HPDE6-E6E7 (cell line): ENCODE results near the gene KRT71.
"Not testable (repeated sequence)": the region's sequence is repeated elsewhere in the genome, so short reads cannot be mapped to it uniquely, and the experiment has no call there.

Source experiments
- DNase-seq: peaks from one replicate; pipeline ENCODE4 v3.0.0; 2011; ENCODE audit warnings: missing footprints; ENCODE audit errors: extremely low spot score

The KRT71 gene

GRCh38 chr12:52552681-52553195 is at the start of gene KRT71:
TSS of gene KRT71 (minus strand) at chr12:52553145. CDS start at chr12:52553077, 68 bp downstream.
- DNase-seq = no peak

GRCh38 chr12:52602552-52602951 is 49.6 kb upstream of the KRT71 start:
- no peak for DNase-seq

- DNase-seq = no peak
Measured at GRCh38 chr12:52601671-52602070, 48.7 kb upstream of the KRT71 start.

GRCh38 chr12:52600941-52601481 is 48.1 kb upstream of the KRT71 start, which contains the start of gene KRT72:
TSS of gene KRT72 (minus strand) at chr12:52601463. CDS start at chr12:52601452, 11 bp downstream.
- no peak for DNase-seq

DNA sequence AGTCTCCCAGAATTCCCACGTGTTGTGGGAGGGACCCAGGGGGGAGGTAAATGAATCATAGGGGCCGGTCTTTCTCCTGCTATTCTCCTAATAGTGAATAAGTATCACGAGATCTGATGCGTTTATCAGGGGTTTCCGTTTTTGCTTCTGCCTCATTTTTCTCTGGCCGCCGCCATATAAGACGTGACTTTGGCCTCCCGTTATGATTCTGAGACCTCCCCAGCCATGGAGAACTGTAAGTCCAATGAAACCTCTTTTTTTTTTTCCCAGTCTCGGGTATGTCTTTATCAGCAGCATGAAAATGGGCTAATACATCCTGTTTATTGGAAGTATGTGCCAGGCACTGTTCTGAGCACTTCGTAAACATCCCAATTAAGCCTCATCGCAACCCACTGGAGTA is 47.5 kb upstream of the KRT71 start:
- DNase-seq = no peak

GRCh38 chr12:52600071-52600470 is 47.1 kb upstream of the KRT71 start:
- no peak for DNase-seq

GRCh38 chr12:52598966-52599365 is 46.0 kb upstream of the KRT71 start:
- DNase-seq = no peak

- not testable (repeated sequence) for DNase-seq
Measured at GRCh38 chr12:52594237-52594636, 41.3 kb upstream of the KRT71 start.

DNA sequence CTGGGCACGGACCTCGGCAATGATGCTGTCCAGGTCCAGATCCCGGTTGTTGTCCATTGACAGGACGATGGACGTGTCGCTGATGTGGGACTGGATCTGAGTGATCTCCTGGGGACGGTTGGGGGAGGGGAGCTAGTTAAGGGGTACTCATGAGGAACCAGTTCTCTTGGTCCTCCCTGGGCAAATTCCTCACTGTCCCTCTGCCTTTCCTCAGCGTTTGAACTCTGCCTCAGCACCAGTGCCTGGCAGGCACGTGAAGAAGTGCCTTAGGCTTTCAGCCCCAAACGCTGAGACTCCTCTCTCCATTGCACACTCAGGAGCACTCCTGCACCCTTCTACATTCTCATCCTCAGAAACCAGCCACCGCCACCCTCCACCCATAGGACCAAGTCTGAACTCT is 38.6 kb upstream of the KRT71 start:
- no peak for DNase-seq

DNA sequence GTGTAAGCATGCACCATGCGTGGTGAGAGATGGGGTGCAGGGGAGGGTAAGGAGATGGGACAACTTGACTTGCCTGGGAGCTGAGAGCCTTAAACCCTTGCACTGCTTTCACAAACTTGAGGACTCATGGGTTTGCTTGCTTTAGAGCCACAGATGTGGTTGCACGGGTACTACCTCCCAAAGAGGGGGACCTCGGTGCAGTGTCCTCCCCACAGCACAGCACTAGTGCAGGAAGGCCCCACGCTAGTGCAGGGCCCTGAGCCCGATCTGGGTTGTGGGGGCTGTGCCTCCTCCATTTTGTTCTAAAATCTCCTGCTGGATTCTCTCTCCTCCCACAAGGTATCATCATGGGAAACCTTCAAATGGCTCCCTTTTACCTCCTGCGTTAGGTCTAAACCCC is 37.1 kb upstream of the KRT71 start:
- no peak for DNase-seq

GRCh38 chr12:52587563-52587962 is 34.6 kb upstream of the KRT71 start:
- no peak for DNase-seq

DNA sequence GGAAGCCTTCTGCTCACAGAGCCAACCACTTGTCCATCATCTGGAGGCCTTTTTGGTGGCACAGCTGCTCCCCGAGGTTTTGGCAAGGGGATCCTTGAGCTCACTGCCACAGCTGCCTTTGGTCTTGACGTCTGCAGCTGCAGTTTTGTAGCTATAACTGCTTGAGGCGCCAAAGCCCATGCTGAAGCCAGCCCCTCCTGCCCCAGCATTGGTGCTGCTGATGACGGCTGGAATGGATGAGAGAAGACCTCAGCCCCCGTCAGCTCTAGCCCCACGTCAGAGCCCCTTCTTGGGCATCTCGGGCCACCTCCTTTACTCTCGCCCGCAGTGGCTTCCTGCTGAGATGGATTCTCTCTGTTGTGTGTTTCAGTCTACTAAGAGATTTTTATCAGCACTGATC is 33.0 kb upstream of the KRT71 start:
- no peak for DNase-seq

- no peak for DNase-seq
Measured at GRCh38 chr12:52585066-52585465, 32.1 kb upstream of the KRT71 start.

- DNase-seq = no peak
Measured at GRCh38 chr12:52584156-52584682, 31.3 kb upstream of the KRT71 start.

DNA sequence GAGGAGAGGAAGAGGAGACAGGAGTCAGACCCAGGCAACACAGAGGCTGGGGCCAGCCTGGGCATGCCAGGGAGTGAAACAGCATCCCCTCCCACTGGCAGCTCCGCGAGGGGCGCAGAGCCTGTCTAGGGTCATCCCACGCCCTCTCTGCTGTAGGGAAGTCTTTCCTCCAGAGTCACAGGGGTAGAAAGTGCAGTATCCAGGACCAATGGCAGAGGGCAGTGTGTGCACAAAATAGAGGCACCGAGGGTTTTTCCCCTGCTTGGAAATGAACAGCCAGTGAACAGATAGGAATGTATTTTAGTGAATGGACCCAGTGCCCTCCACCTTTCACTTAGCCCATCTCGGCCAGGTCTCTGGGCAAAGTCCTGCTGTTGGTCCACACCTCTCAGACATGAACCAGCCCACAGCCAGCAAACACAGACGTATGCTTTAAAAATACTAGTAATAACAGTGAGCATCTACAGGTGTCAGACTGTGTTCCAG is 30.1 kb upstream of the KRT71 start:
- peak; percentile 89 for DNase-seq

DNA sequence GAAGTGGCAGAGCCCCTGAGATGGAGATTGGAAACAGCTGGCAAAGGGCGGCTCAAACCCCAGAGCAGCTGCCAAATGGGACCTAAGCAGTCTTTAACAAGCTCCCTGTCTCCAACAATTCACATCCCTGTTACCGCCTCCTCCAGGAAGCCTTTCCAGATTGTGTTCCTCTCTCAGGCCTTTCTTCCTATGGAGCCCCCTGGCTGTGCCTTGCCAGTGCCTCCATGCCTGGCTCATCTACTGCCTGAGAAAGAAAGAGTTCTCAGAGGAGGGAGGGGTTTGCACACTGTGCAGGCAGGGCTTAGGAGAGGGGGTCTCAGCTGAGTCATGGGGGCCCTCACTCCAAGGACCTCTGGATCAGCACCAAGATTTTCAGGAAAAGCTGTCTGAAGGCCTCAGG is 29.5 kb upstream of the KRT71 start:
- DNase-seq = no peak

DNA sequence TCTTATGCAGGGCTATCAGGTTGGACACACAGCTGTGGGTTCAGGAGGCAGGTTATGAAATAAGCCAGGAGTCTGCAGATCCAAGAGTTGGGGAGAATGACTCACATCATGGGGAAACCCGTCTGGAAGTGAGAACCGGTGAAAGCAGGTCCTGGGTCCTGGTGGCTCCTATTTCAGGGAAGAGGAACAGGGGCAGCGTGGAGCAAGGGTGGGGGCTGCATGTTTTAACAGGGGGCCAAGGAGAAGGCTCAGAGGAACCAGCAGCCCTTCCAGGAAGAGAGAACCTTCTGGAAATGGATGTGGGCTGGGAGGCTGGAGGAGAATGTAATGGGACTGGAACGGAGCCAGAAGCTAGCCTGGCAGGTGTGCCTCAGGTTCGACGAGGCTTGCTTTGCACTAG is 28.5 kb upstream of the KRT71 start:
- DNase-seq = peak; percentile 88

- no peak for DNase-seq
Measured at GRCh38 chr12:52581066-52581465, 28.1 kb upstream of the KRT71 start.

GRCh38 chr12:52580496-52580895 is 27.6 kb upstream of the KRT71 start:
- DNase-seq = no peak

DNA sequence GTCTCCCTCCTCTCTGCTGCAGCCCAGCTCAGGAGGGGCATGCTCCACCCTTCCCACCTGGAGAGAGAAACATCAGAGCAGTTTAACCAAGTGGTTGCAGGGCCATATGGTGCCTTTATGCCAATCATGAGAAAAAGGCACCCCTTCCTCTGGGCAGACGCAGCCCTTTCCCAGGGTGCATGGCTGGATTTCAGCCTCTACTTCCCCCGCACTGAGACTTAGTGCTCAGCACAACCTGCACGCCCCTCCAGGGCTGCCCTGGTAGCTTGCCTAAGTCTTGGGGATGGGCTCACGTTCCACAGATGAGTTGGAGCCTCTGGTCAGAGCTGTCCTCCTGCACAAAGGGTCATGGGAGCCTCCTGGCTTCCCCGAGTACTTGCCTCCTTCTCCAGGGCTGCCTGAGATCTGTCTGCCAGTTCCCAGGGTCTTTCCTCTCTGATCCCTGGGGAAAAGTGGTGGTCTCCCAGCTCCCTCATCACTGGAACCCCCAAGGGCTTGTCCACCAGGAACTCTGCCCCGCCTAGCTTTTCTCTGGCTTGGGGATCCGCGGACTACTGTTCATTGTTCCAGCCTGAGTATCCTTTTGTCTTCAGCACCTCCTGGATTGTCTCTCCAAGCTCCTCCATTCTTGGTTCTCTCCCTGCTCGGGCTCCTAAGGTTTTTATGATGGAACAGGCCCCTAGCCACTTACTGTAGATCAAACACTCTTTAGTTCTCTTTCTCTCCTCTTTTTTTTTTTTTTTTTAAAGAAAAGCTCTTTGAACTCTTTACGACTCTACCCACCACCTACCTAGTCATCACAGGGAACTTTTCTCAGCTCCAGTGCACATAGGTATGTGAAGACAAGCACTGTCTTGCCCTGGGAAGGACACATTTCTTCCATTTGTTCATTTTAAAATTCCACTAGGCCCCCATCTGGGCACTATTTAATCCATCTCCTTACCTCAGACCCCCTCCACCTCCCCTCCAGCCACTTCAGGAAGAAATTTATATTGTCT is 26.8 kb upstream of the KRT71 start:
- peak; percentile 72 for DNase-seq

GRCh38 chr12:52578469-52578868 is 25.5 kb upstream of the KRT71 start:
- DNase-seq = no peak

DNA sequence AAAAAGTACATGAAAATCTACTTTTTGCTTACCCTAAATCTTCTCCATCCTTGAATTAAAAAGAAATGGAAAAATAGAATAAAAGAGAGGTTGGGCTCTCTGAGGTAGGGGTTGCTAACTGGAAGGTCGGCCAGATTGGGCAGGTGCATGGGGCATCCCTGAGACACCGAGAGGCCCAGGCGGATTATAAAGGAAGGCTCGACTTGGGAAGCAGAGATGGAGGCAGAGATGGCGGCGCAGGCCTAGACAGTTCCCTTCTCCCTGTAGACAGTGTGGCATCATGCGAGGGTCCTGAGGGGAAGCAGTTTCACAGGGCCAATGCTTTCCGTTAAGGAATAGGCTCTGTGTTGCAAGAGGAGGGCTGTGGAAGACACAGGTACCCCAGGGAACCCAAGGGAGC is 24.4 kb upstream of the KRT71 start:
- DNase-seq = no peak
